Epithelial cell of proximal tubule (primary cell): ENCODE data around the gene HS6ST3. TPM values are rescaled to one million over a fixed set of nuclear protein-coding genes. Genes with fewer than 3 reads are reported as not detected.

Experiments used
- DNase-seq: peaks from one replicate; pipeline ENCODE4 v3.0.0-alpha.2; 2011; ENCODE audit warnings: low read depth
- H3K4me3 ChIP-seq: 2 replicates; pipeline ENCODE4 v1.5.1; 2011; ENCODE audit warnings: low read depth, mild to moderate bottlenecking, low read length
- CTCF ChIP-seq: conservative IDR thresholded peaks from 2 replicates; pipeline ENCODE4 v1.5.1; 2012; ENCODE audit warnings: low read depth, mild to moderate bottlenecking, low read length
- total RNA-seq: library from RNA; depleted of rRNA; stranded (reverse); fragments of >200 nt; gene quantifications from 2 replicates; pipeline ENCODE4 v1.2.3, GENCODE V29; 2015

The HS6ST3 gene
- total RNA-seq, 1 donor from 2014 or later = 0.29 TPM

- no peak overlapping the region for H3K4me3 ChIP-seq
- no peak for TF ChIP-seq CTCF
- no peak for DNase-seq
Measured at GRCh38 chr13:96795670-96796069, 705.8 kb downstream of the HS6ST3 start.

DNA sequence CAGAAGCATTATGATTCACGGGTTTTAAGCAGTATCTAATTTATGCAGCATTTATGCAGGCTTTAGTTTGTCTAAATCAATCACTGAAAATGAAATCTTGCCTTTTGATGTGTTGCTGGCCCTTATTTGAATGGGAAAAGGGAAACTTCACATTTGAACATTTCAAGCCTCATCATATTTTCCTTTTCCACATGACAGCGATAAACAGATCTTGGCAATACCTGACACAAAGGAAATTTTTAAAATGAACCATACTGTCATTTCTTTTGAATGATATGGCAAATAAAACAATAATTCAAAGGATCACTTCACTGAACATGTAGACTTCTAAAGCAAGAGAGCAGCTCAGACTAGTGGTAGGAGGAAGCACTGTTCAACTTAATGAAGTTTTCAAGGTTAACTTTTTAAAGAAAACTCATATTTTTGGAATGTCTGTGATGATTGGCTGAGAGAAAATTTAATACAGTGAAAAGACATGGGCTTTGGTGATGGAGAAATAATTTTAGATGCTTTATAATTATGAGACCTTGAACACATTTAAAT, 706.3 kb downstream of the HS6ST3 start:
- H3K4me3 ChIP-seq = no peak overlapping the region
- no peak for DNase-seq
- peak; percentile 6 for TF ChIP-seq CTCF

DNA sequence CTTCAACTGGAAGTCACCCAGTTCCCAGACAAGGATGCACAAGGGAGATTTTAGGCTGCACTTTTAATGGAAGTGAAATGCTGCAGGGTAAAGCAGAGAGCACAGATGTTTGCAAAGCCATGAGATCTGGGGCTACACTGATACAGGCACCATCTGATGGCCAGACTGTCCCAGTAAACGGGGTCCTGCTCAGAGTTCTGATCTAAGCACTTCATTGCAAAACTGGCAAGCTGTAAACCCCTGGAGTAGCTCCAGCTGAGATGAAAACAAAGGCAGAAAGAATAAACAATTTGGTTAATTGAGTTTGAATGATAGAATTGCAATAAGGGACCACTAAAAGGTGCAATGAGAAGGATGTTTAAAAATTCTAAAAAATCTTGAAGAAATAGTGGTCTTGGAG, 707.2 kb downstream of the HS6ST3 start:
- no peak for DNase-seq
- no peak for TF ChIP-seq CTCF
- no peak overlapping the region for H3K4me3 ChIP-seq

GRCh38 chr13:96803456-96804100, 713.7 kb downstream of the HS6ST3 start:
- no peak overlapping the region for H3K4me3 ChIP-seq
- no peak for TF ChIP-seq CTCF
- DNase-seq = no peak

DNA sequence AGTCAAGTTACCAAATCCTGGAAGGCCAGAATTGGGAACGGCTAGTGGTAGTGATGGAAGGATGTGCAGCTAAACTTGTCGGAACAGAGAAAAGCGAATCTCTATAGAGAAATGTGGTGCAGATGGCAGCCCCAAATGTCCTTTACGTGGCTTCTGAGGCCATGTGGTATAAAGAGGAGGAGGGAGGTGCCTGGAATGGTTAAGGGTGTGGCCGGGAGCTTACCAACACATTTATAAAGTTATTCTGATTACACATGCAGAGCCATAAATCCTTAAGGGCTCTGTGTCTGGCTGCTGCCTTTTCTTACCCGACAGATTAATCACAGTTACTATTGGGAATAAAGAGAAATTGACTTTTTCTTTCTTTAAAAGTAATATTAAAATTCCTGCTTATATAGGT, 714.3 kb downstream of the HS6ST3 start:
- DNase-seq = no peak
- no peak overlapping the region for H3K4me3 ChIP-seq
- no peak for TF ChIP-seq CTCF

GRCh38 chr13:96806746-96807145, 716.8 kb downstream of the HS6ST3 start:
- no peak overlapping the region for H3K4me3 ChIP-seq
- no peak for TF ChIP-seq CTCF
- DNase-seq = no peak
